Heart left ventricle (tissue), 13 donors: ENCODE data around the gene ZC4H2.

Source experiments
- POLR2A ChIP-seq, 2 donors: fragments of 450-650 bp; IDR thresholded peaks; one replicate each; pipeline ENCODE4 v1.6.1; 2017; ENCODE audit warnings: antibody characterized with exemption in 2 of 2, mild to moderate bottlenecking in 2 of 2, moderate library complexity in 2 of 2
- TF ChIP-seq, protein P1 (sequence below), 12 donors: fragments of 200-600 bp; sonication (generic) in 4 of 12; IDR thresholded peaks; one replicate each; pipeline versions ENCODE4 v1.5.0 to v1.8.0; 2018 to 2022; ENCODE audit warnings: antibody characterized with exemption in 12 of 12, mild to moderate bottlenecking in 5 of 12
- donor health status: ischemic (EF 13 %, LVEDD 7.1; RV severe dilation, severe dysfunction).
- donor health status: DM: no; HTN: yes; CAD: no.
- donor health status: DM: no; HTN: no; CAD: no.
- donor health status: ischemic (EF 25% LVEDD 6.9; RV normal size, moderate dysfunction).
- donor health status: ischemic (EF 25% LVEDD 5.7; RV mildly dilated, moderate dysfunction).
- donor health status: ischemic (EF 35%, LVEDD 5.7; RV mildly dilated, moderate dysfunction).
- donor health status: nonischemic (EF 11% LVEDD 7.7; RV severe dilation, severe dysfunction).
- donor health status: DM: yes; HTN: yes; CAD: no.
- donor health status: PGD.
- donor health status: ischemic (EF 29% LVEDD 5.4; RV normal size, mild dysfunction).
- donor health status: nonischemic (EF 23%, LVEDD 6.1; RV moderate dilation, normal function).

DNA sequence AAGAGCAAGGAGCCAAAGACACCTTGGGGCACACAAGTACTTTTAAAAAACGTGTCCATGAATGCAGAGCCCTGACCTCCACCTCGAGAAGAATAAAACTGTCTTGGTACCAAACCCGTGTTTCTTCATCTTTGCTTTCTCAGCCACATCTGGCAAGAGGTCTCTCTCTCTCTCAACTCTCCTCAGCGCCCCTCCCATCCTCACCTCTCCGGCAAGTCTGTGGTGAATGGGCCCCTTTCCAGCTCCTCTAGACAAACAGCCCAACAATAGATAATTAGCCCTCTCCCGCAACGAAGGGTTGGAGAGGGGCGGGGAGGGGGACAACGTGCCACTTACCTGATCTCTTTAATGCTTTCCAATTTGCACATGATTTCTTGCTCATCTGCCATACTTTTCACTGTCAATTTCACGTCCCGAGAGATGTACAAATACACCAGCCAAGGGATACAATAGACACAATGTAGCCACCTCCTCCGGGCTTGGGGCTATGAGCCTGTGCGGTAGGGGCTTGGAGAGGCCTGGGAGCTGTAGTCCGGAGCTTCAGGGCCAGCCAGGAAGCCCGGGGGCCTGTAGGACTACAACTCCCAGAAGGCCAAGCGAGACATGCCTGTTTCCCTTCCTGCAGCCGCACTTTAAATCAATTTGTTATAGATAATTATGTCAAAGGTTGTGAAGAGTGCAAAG lies at the start of gene ZC4H2:
- TF ChIP-seq POLR2A (IDR thresholded peaks at IDR 0.05), result no peak
- TF ChIP-seq, protein P1, sequence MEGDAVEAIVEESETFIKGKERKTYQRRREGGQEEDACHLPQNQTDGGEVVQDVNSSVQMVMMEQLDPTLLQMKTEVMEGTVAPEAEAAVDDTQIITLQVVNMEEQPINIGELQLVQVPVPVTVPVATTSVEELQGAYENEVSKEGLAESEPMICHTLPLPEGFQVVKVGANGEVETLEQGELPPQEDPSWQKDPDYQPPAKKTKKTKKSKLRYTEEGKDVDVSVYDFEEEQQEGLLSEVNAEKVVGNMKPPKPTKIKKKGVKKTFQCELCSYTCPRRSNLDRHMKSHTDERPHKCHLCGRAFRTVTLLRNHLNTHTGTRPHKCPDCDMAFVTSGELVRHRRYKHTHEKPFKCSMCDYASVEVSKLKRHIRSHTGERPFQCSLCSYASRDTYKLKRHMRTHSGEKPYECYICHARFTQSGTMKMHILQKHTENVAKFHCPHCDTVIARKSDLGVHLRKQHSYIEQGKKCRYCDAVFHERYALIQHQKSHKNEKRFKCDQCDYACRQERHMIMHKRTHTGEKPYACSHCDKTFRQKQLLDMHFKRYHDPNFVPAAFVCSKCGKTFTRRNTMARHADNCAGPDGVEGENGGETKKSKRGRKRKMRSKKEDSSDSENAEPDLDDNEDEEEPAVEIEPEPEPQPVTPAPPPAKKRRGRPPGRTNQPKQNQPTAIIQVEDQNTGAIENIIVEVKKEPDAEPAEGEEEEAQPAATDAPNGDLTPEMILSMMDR (IDR thresholded peaks at IDR 0.05), result no peak
